AG04450 (cell line): ENCODE measurements around the gene NEO1. TPM values are rescaled to one million over a fixed set of nuclear protein-coding genes. Genes with fewer than 3 reads are reported as not detected.

ENCODE experiments used
- CTCF ChIA-PET: fragments of 300-600, 350-600 bp; formaldehyde crosslinking; extraction: SDS; loops from one replicate; lab custom pipeline; 2022; ENCODE audit warnings: antibody characterized with exemption, inconsistent platforms; lab: Charles Lee
- POLR2A ChIA-PET: fragments of 350-600 bp; formaldehyde crosslinking; extraction: SDS; loops from one replicate; lab custom pipeline; 2021; ENCODE audit warnings: antibody characterized with exemption, inconsistent platforms; lab: Yijun Ruan, JAX
- DNase-seq: peaks from one replicate; pipeline ENCODE4 v3.0.0-alpha.2; 2011; ENCODE audit warnings: low read depth, low spot score
- H3K27ac ChIP-seq: one replicate; pipeline ENCODE4 v1.5.1; 2012; ENCODE audit warnings: low read depth, low read length, control low read depth
- H3K27me3 ChIP-seq: one replicate; pipeline ENCODE4 v1.6.0; 2012; ENCODE audit warnings: low read length; ENCODE audit not compliant: control insufficient read depth, insufficient read depth
- H3K4me3 ChIP-seq: 2 replicates; pipeline ENCODE4 v1.5.1; 2011; ENCODE audit warnings: mild to moderate bottlenecking, low read depth, low read length, control low read depth
- H3K9me3 ChIP-seq: 2 replicates; pipeline ENCODE4 v1.5.1; 2012; ENCODE audit warnings: low read length; ENCODE audit not compliant: control insufficient read depth, insufficient read depth
- CTCF ChIP-seq: IDR thresholded peaks from 2 replicates; pipeline ENCODE4 v1.5.1; 2011; ENCODE audit warnings: low read depth, low read length, control low read depth, inconsistent platforms
- polyA plus RNA-seq: library from polyadenylated mRNA; depleted of rRNA; stranded (reverse); fragments of >200 nt; gene quantifications from 2 replicates; pipeline ENCODE4 v1.2.3, GENCODE V29; 2011

The NEO1 gene
- polyA plus RNA-seq, 1 experiment, result 3.5 TPM

- POLR2A ChIA-PET, result no interaction called here
- no peaks in the 10 kb centered on the region for H3K9me3 ChIP-seq
- no peak overlapping the region for H3K4me3 ChIP-seq
- CTCF ChIA-PET, result no interaction called here
- DNase-seq, result no peak
- TF ChIP-seq CTCF, result no peak
- no peak overlapping the region for H3K27ac ChIP-seq
- no peaks in the 10 kb centered on the region for H3K27me3 ChIP-seq
These were observed 78.6 kb downstream of the NEO1 start for GRCh38 chr15:73130830-73131229.

- POLR2A ChIA-PET, result no interaction called here
- TF ChIP-seq CTCF, result no peak
- no peak overlapping the region for H3K4me3 ChIP-seq
- H3K27me3 ChIP-seq, result no peaks in the 10 kb centered on the region
- CTCF ChIA-PET, result interaction anchor here (1.0 kb wide), 1 partner anchor 8 kb away, joined by 3 read pairs; no protein-coding TSS in a partner anchor
- no peak overlapping the region for H3K27ac ChIP-seq
- DNase-seq, result no peak
- no peaks in the 10 kb centered on the region; the same call in 1 of the 2 replicates for H3K9me3 ChIP-seq
These were observed 81.9 kb downstream of the NEO1 start for GRCh38 chr15:73134196-73134595.

GRCh38 chr15:73139041-73139743, 86.9 kb downstream of the NEO1 start:
- TF ChIP-seq CTCF, result no peak
- Histone ChIP-seq H3K27me3 (no peaks in the 10 kb centered on the region), H3K9me3 (no peaks in the 10 kb centered on the region; the same call in 1 of the 2 replicates), H3K4me3 (no peak overlapping the region), H3K27ac (no peak overlapping the region)
- no peak for DNase-seq
- CTCF ChIA-PET, result interaction anchor here (0.6 to 1.5 kb wide), 2 partner anchors 58 to 126 kb away, joined by 3 read pairs; no protein-coding TSS in a partner anchor
- POLR2A ChIA-PET, result no interaction called here

GRCh38 chr15:73139744-73140553, 87.7 kb downstream of the NEO1 start:
- DNase-seq, result no peak
- no peak for TF ChIP-seq CTCF
- CTCF ChIA-PET, result interaction anchor here (1.5 kb wide), 1 partner anchor 59 kb away, joined by 3 read pairs; no protein-coding TSS in a partner anchor
- no peak overlapping the region for H3K27ac ChIP-seq
- H3K27me3 ChIP-seq, result no peaks in the 10 kb centered on the region
- POLR2A ChIA-PET, result no interaction called here
- no peak overlapping the region for H3K4me3 ChIP-seq
- no peaks in the 10 kb centered on the region; the same call in 1 of the 2 replicates for H3K9me3 ChIP-seq
